ENCODE measurements around the gene SLC37A3. TPM values are rescaled to one million over a fixed set of nuclear protein-coding genes. Genes with fewer than 3 reads are reported as not detected.

SLC37A3 gene
- total and polyA plus RNA-seq, 2 donors (not counting 3 experiments of a cell fraction or from before 2014, with no cell fraction given), result 32.7 to 59.7 TPM

DNA sequence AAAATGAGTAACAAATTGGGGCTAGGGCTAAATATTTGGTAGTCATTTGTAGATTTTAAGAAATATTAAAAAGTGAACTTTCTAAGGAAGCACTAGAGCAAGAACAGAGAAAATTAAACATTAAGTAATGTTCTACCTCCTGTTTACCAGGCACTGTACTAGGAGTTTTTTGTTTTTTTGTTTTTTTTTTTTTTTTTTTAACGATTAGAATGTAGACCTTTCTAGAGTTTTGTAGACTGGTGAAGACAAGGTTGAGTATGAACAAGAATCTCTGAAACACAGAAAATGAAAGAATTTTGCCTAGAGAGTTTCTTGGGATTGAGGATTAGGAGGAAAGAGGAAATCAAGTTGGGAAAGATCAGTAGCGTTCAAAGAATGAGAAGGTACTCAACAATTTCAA, 73.6 kb downstream of the SLC37A3 start:
- no peaks in the 10 kb centered on the region for H3K9me1 ChIP-seq (replicated peaks; ENCODE audit: control insufficient read depth, extremely low read depth, insufficient read depth, low read length)
- no peak for FAIRE-seq
- dilution Hi-C loops (cut with MboI; ENCODE audit: extremely low pct_ligation_motif_present, low sequenced_read_pairs), result no loop called here
- no peak overlapping the region for H3K4me2 ChIP-seq (ENCODE audit: insufficient read depth, low read length)
- no peaks in the 10 kb centered on the region for H3K79me2 ChIP-seq (ENCODE audit: control insufficient read depth, insufficient read depth, low read length)
- no peaks in the 10 kb centered on the region for H3K9me3 ChIP-seq (replicated peaks; ENCODE audit: control insufficient read depth, insufficient read depth, low read length)
- CTCF ChIA-PET, result interaction anchor here (1.2 to 2.2 kb wide), 3 partner anchors 8 to 149 kb away, joined by 3 to 7 read pairs (median 7); no protein-coding TSS in a partner anchor
- DNase-seq (ENCODE audit: low read depth, low spot score), result no peak
- intact Hi-C loops (cut with micrococcal nuclease), result loop anchor here (10.0 kb wide), 1 partner anchor 260 kb away; the partner anchor contains the start of gene PARP12
- H3K4me1 ChIP-seq (ENCODE audit: control insufficient read depth, extremely low read depth, insufficient read depth, low read length), result no peaks in the 10 kb centered on the region
- no TSS peak for BruUV-seq (replicated peaks)
- H4K20me1 ChIP-seq (replicated peaks; ENCODE audit: control insufficient read depth, extremely low read depth, insufficient read depth, low read length), result no peaks in the 10 kb centered on the region
- POLR2A ChIA-PET, result no interaction called here
- TF ChIP-seq MYC (IDR thresholded peaks at IDR 0.05; ENCODE audit: low read depth, low read length) (no peak), POLR2A (IDR thresholded peaks at IDR 0.05; ENCODE audit: low read depth, low read length) (no peak), JUN (IDR thresholded peaks at IDR 0.05; ENCODE audit: borderline replicate concordance, insufficient read depth, insufficient read length, low read depth) (no peak), CTCF (IDR thresholded peaks at IDR 0.05; ENCODE audit: extremely low read depth in 1 of 2, insufficient read depth in 1 of 2, low read depth in 1 of 2, low read length in 2 of 2) (no peak), EZH2 (IDR thresholded peaks at IDR 0.05; ENCODE audit: borderline replicate concordance, low read depth, low read length, severe bottlenecking) (no peak), POLR2AphosphoS5 (IDR thresholded peaks at IDR 0.05; ENCODE audit: insufficient read depth, low read depth, low read length) (no peak), MAX (IDR thresholded peaks at IDR 0.05; ENCODE audit: insufficient read depth, insufficient read length) (no peak), GATA2 (IDR thresholded peaks at IDR 0.05; ENCODE audit: insufficient read depth, insufficient read length, low read depth, low read length) (no peak), FOS (IDR thresholded peaks at IDR 0.05; ENCODE audit: borderline replicate concordance, insufficient read depth, low read length) (no peak)
- no peaks in the 10 kb centered on the region for H3K36me3 ChIP-seq (ENCODE audit: control insufficient read depth in 2 of 2, extremely low read depth in 1 of 2, insufficient read depth in 2 of 2, low read length in 2 of 2)
- no peak overlapping the region for H3K4me3 ChIP-seq (replicated peaks in 1 of 3; ENCODE audit: insufficient read depth in 1 of 3, low read depth in 1 of 3, low read length in 3 of 3)
- H3K9ac ChIP-seq (replicated peaks; ENCODE audit: extremely low read depth, insufficient read depth, low read length), result no peak overlapping the region
- no peak overlapping the region for H3K27ac ChIP-seq (ENCODE audit: insufficient read depth, low read depth, low read length)
- H3K27me3 ChIP-seq (ENCODE audit: control insufficient read depth in 2 of 2, insufficient read depth in 2 of 2, low read length in 2 of 2), result no peaks in the 10 kb centered on the region
- H2AFZ ChIP-seq (ENCODE audit: low read depth, low read length), result no peak overlapping the region
